ENCODE results near the gene GIT1.

Gene GIT1

DNA sequence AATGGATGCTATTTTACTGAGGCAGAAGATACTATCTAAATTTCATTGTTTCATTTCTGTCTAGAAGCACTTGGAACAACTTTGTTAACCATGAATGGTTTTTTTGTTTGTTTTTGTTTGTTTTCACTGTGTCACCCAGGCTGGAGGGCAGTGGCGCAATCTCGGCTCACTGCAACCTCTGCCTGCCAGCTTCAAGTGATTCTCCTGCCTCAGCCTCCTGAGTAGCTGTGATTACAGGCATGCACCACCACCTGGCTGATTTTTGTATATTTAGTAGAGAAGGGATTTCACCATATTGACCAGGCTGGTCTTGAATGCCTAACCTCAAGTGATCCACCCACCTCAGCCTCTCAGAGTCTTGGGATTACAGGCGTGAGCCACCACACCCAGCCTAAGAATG is 63.1 kb downstream of the GIT1 start:
- DNase-seq (ENCODE audit: low read depth in 2 of 2), result no peak

DNA sequence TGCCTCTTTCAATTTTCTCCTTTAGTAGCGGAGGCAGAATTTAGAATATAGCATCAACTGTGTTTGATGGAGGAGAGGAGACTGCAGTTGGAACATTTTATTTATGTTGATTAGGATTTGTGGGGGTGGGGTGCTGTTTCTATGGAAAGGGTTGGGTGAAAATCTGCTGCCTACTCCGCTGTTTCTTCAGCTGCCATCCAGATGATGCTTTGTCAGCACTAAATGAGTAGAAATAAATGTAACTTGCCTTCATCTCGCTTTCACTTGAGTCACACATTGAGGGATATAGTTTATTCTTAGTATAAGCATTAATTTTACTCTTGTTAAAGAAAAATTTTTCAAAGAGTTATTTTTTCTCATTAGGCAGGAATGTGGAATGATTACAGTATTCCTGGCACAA is 64.8 kb downstream of the GIT1 start:
- no peak for DNase-seq (ENCODE audit: low read depth in 2 of 2)
